ENCODE measurements around the gene PCDHGC4. TPM values are rescaled to one million over a fixed set of nuclear protein-coding genes. Genes with fewer than 3 reads are reported as not detected.

PCDHGC4 gene
- not detected for total RNA-seq

- ChIA-PET CTCF (interaction anchor here (1.1 to 1.2 kb wide), 2 partner anchors 28 to 73 kb away, joined by 3 to 5 read pairs; no protein-coding TSS in a partner anchor), POLR2A (interaction anchor here (0.6 kb wide), 1 partner anchor 28 kb away, joined by 4 read pairs; no protein-coding TSS in a partner anchor)
These were observed at the start of gene PCDHGC4 for GRCh38 chr5:141484641-141485311. Gene PCDHGC4 (plus strand): TSS chr5:141485030. CDS start chr5:141485174, 144 bp downstream.

GRCh38 chr5:141437221-141437620 lies 47.6 kb upstream of the PCDHGC4 start:
- ChIA-PET CTCF (no interaction called here), POLR2A (no interaction called here)

GRCh38 chr5:141439411-141440141 lies 45.3 kb upstream of the PCDHGC4 start:
- ChIA-PET POLR2A (interaction anchor here (0.7 kb wide), 1 partner anchor 9 kb away, joined by 3 read pairs; the partner anchor contains the start of gene PCDHGA12), CTCF (interaction anchor here (1.3 kb wide), 1 partner anchor 71 kb away, joined by 3 read pairs; no protein-coding TSS in a partner anchor)

GRCh38 chr5:141440341-141440740 lies 44.5 kb upstream of the PCDHGC4 start:
- POLR2A ChIA-PET, result no interaction called here

GRCh38 chr5:141441571-141442170 lies 43.2 kb upstream of the PCDHGC4 start:
- ChIA-PET POLR2A (no interaction called here), CTCF (interaction anchor here (0.8 kb wide), 1 partner anchor 36 kb away, joined by 3 read pairs; no protein-coding TSS in a partner anchor)

More at GRCh38 chr5:141440341-141440740, 44.5 kb upstream of the PCDHGC4 start:
- CTCF ChIA-PET, result no interaction called here

DNA sequence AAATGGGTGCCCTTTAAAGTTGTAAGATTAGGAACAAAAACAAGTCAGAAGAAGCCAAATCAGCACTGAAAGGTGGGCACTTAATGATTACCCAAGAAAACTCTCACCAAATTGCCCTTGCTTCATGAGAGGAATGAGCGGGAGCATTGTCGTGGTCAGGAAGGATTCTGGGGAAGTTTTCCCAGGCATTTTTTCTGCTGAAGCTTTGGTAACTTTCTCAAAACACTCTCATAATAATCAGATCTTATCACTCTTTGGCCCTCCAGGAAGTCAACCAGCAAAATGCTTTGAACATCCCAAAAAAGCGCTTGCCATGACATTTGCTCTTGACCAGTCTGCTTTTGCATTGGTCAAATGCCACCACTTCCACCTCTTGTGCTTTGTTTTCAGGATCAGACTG lies 19.5 kb upstream of the PCDHGC4 start:
- CTCF ChIA-PET, result no interaction called here
- POLR2A ChIA-PET, result interaction anchor here (0.6 kb wide), 1 partner anchor 84 kb away, joined by 3 read pairs; no protein-coding TSS in a partner anchor

DNA sequence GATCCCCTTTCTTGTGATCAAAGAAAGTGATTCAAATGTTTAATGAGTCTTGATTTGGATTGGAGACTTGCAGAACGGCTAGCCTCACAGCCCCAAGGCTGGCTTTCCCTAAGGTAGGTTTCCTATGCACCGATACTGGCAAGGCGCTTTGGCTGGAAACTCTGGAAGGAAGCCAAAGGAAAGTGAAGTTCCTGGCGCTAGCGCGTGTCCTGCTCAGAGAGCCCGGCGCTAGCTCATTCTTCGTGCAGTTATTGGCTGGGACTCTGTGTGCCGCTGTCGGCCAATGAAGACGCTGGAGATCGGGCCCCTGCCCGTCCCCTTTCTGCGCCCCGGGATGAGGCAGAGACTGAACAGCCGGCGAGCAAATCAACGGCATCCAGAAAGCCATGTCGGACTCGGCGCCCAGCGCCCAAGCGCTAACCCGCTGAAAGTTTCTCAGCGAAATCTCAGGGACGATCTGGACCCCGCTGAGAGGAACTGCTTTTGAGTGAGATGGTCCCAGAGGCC lies 9.2 kb upstream of the PCDHGC4 start, which contains the start of gene PCDHGC3:
Gene PCDHGC3, plus strand, starts transcription at position 342 of the 507 bp plus-strand sequence. Its CDS starts 151 bp downstream, at position 493.
- POLR2A ChIA-PET, result no interaction called here
- CTCF ChIA-PET, result no interaction called here

- ChIA-PET POLR2A (interaction anchor here (0.7 kb wide), 1 partner anchor 33 kb away, joined by 3 read pairs; no protein-coding TSS in a partner anchor), CTCF (interaction anchor here (0.7 kb wide), 1 partner anchor 1435 kb away, joined by 3 read pairs; no protein-coding TSS in a partner anchor)
These were observed 8.5 kb upstream of the PCDHGC4 start for GRCh38 chr5:141476132-141476911.

- POLR2A ChIA-PET, result interaction anchor here (0.7 kb wide), 1 partner anchor 32 kb away, joined by 3 read pairs; no protein-coding TSS in a partner anchor
- CTCF ChIA-PET, result interaction anchor here (0.7 kb wide), 1 partner anchor 1436 kb away, joined by 3 read pairs; no protein-coding TSS in a partner anchor
These were observed 7.7 kb upstream of the PCDHGC4 start for GRCh38 chr5:141477044-141477575.

DNA sequence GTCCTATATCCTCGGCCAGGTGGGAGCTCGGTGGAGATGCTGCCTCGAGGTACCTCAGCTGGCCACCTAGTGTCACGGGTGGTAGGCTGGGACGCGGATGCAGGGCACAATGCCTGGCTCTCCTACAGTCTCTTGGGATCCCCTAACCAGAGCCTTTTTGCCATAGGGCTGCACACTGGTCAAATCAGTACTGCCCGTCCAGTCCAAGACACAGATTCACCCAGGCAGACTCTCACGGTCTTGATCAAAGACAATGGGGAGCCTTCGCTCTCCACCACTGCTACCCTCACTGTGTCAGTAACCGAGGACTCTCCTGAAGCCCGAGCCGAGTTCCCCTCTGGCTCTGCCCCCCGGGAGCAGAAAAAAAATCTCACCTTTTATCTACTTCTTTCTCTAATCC lies 7.0 kb upstream of the PCDHGC4 start:
- CTCF ChIA-PET, result no interaction called here
- POLR2A ChIA-PET, result no interaction called here

GRCh38 chr5:141478321-141478945 lies 6.4 kb upstream of the PCDHGC4 start:
- CTCF ChIA-PET, result no interaction called here

DNA sequence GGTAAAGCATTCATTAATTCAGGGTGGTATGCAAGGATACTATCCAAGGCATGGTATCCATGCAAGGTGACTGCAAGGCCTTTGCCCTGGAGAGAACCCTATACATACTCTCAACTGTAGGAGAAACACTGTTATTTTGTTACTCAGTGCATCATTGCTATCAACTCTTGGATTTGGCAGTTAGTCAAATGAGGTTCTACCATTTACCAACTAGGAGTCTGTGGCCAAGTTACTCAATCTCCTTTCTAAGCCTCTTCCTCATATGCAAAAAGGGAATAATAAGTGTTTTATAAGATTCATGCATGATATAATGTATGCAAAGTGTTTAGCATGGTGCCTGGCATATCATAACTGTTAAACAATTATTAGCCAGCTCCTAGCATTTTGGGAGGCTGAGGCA lies 5.1 kb upstream of the PCDHGC4 start:
- POLR2A ChIA-PET, result no interaction called here
- CTCF ChIA-PET, result no interaction called here

More at GRCh38 chr5:141478321-141478945, 6.4 kb upstream of the PCDHGC4 start:
- POLR2A ChIA-PET, result no interaction called here

DNA sequence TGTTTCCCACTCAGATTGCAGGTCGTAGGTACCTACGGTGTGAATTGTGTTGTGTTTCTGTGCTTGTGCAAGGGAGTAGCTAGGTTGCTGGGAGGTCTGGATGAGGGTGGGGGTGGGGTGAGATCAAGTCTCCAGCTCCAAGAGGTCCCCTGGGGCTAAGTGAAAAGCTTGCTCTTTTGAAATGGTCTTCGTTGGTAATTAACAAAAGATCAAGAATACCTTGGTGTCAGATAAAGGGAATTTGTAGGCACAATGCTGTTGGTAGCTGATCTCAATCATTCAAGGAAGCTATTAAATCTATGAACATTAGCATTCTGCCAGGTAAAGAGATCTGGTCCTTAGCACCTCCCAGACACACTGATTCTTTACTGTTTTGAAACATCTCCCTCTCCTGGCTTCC lies 928 bp upstream of the PCDHGC4 start:
- CTCF ChIA-PET, result no interaction called here
- POLR2A ChIA-PET, result no interaction called here

DNA sequence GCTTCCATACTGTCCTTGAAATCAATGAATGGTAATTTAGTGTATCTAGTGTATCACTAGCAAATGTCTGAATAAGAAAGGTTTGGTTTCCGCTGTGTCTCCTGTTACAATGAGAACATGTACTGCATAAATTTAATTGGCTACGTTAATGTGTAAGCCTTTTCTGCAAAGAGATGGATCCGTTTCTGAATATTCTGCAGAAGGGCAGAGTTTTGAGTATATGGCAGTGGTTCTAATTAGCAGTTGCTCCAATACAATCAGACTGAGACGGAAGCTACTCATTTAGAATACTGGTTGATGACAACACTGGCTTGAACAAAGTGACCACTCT lies 555 bp upstream of the PCDHGC4 start:
- ChIA-PET POLR2A (interaction anchor here (0.6 kb wide), 1 partner anchor 29 kb away, joined by 4 read pairs; no protein-coding TSS in a partner anchor), CTCF (no interaction called here)

- POLR2A ChIA-PET, result interaction anchor here (0.6 kb wide), 1 partner anchor 271 kb away, joined by 3 read pairs; no protein-coding TSS in a partner anchor
- CTCF ChIA-PET, result interaction anchor here (1.1 to 1.2 kb wide), 2 partner anchors 27 to 73 kb away, joined by 3 to 5 read pairs; no protein-coding TSS in a partner anchor
These were observed 658 bp downstream of the PCDHGC4 start for GRCh38 chr5:141485321-141486055.

GRCh38 chr5:141486091-141486490 lies 1.3 kb downstream of the PCDHGC4 start:
- POLR2A ChIA-PET, result interaction anchor here (0.6 kb wide), 1 partner anchor 272 kb away, joined by 3 read pairs; no protein-coding TSS in a partner anchor
- CTCF ChIA-PET, result interaction anchor here (1.1 to 1.2 kb wide), 2 partner anchors 27 to 72 kb away, joined by 3 to 5 read pairs; no protein-coding TSS in a partner anchor

GRCh38 chr5:141487131-141487530 lies 2.3 kb downstream of the PCDHGC4 start:
- ChIA-PET POLR2A (no interaction called here), CTCF (interaction anchor here (1.1 kb wide), 1 partner anchor 71 kb away, joined by 4 read pairs; no protein-coding TSS in a partner anchor)
